ENCODE data around the gene EXOC3L4.
"Not testable (repeated sequence)": the region's sequence is repeated elsewhere in the genome, so short reads cannot be mapped to it uniquely, and the experiment has no call there.

Gene EXOC3L4

DNA sequence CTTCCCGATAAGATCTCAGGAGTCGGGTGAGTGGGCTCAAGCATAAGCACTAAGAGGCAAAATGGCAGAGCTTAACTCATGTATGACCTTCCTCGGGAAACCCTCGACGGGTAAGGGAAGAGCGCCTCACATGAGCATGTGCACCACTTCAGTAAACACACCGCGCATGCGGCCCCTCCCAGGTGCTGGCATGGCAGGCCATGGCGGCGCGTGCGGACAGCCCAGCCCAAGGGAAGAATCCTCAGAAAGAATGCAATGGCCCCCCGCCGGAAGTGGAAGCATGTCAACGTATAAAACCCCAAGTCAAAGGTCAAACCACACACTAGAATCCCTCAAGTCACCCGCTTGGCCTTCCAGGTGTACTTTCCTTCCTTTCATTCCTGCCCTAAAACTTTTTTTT, 22.1 kb downstream of the EXOC3L4 start:
- Mint-ChIP-seq H3K9me3 (no peaks in the 10 kb centered on the region), H3K27me3 (ENCODE audit: low read depth, poor library complexity) (peaks cover 4% of the 10 kb centered on the region), H3K36me3 (ENCODE audit: low read depth) (no peaks in the 10 kb centered on the region), H3K4me3 (no peak overlapping the region), H3K27ac (no peak overlapping the region), H3K4me1 (peaks cover 63% of the 10 kb centered on the region)
- no peak for DNase-seq
- TF ChIP-seq, protein P1, sequence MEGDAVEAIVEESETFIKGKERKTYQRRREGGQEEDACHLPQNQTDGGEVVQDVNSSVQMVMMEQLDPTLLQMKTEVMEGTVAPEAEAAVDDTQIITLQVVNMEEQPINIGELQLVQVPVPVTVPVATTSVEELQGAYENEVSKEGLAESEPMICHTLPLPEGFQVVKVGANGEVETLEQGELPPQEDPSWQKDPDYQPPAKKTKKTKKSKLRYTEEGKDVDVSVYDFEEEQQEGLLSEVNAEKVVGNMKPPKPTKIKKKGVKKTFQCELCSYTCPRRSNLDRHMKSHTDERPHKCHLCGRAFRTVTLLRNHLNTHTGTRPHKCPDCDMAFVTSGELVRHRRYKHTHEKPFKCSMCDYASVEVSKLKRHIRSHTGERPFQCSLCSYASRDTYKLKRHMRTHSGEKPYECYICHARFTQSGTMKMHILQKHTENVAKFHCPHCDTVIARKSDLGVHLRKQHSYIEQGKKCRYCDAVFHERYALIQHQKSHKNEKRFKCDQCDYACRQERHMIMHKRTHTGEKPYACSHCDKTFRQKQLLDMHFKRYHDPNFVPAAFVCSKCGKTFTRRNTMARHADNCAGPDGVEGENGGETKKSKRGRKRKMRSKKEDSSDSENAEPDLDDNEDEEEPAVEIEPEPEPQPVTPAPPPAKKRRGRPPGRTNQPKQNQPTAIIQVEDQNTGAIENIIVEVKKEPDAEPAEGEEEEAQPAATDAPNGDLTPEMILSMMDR (IDR thresholded peaks at IDR 0.05) = no peak

DNA sequence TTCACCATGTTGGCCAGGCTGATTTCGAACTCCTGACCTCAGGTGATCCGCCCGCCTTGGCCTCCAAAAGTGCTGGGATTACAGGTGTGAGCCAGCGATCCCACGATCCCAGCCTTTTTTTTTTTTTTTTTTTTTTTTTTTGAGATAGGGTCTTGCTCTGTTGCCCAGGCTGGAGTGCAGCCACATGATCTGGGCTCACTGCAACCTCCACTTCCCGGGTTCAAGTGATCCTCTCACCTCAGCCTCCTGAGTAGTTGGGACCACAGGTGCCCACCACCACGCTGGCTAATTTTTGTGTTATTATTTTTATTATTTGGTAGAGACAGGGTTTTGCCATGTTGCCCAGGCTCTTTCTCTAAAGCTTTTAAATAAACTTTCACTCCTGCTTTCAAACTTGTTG, 23.0 kb downstream of the EXOC3L4 start:
- not testable (repeated sequence) for H3K27ac Mint-ChIP-seq

DNA sequence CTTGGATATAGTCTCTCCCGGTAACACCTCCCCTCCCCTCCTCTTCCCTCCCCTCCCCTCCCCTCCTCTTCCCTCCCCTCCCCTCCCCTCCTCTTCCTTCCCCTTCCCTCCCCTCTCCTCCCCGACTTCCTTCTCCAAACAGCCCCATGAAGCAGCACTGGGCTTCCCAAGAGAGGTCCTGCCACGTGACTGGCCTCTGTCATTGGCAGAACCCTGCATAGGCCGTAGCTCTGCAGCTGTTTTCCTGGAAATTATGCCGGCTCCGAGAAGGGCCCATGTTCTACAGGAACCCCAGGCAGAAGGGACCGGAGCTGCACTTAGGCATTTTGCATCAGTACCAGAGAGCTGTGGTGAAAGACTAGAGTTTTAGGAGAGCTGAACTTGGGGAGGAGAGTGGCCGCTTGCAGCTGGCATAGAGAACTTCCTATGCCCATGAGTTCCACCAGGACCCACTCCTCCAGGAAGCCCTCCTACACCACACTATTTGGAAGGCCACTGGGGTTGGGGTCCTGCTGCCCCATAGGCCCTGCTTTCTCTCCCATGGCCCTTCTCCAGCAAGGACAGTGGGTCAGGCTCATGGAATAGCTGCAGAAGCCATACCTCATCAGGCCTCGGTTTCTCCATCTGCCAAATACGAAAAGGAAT, 23.6 kb downstream of the EXOC3L4 start:
- Mint-ChIP-seq H3K9me3 (no peaks in the 10 kb centered on the region), H3K36me3 (ENCODE audit: low read depth) (no peaks in the 10 kb centered on the region), H3K27ac (no peak overlapping the region), H3K4me1 (peaks cover 58% of the 10 kb centered on the region), H3K4me3 (no peak overlapping the region), H3K27me3 (ENCODE audit: low read depth, poor library complexity) (peaks cover 4% of the 10 kb centered on the region)
- DNase-seq = no peak
- TF ChIP-seq, protein P1 (IDR thresholded peaks at IDR 0.05) = no peak

More for the DNA sequence above, 23.0 kb downstream of the EXOC3L4 start:
- H3K27me3 Mint-ChIP-seq (ENCODE audit: low read depth, poor library complexity); H3K4me3 Mint-ChIP-seq; H3K9me3 Mint-ChIP-seq; H3K36me3 Mint-ChIP-seq (ENCODE audit: low read depth); DNase-seq: not testable (repeated sequence)
- peaks cover 64% of the 10 kb centered on the region for H3K4me1 Mint-ChIP-seq

DNA sequence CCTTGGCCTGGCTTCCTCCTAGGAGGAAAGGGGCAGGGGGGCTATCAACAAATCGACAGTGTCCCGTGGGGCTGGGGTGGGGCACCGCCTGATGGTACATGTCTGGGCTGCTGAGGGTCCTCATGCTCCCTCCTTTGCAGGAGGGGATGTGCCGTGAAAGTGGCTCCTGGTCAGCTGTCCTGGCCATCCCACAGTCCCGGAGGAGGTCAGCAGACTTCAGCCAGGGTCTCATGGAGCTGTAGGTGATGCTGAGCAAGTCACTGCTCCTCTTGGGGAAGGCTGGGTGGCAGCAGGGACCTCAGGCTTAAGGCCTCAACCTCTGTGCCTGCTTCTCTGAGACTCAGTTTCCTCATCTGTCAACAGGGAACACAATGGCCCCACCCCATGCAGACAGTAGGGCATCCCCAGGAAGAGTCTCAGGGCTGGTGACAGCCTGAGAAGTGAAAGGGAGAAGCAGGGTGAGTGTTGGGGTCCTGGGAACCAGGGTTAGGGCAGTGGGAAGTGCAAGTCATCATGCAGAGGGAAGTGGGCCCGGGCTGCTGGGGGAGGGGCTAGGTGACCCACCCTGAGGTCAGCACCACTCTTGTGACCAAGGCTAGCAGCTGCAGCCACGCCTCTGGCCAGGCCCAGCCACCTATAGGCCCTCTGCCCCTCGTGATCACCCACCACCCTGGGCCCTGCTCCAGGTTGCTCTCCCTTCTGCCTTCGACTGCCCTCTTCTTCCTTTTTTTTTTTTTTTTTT, 24.3 kb downstream of the EXOC3L4 start:
- H3K27ac Mint-ChIP-seq = no peak overlapping the region
- H3K4me1 Mint-ChIP-seq = peaks cover 52% of the 10 kb centered on the region
- DNase-seq = no peak
- H3K27me3 Mint-ChIP-seq (ENCODE audit: low read depth, poor library complexity) = peaks cover 4% of the 10 kb centered on the region
- H3K4me3 Mint-ChIP-seq = no peak overlapping the region
- no peaks in the 10 kb centered on the region for H3K9me3 Mint-ChIP-seq
- H3K36me3 Mint-ChIP-seq (ENCODE audit: low read depth) = no peaks in the 10 kb centered on the region
- TF ChIP-seq, protein P1 (IDR thresholded peaks at IDR 0.05) = no peak

DNA sequence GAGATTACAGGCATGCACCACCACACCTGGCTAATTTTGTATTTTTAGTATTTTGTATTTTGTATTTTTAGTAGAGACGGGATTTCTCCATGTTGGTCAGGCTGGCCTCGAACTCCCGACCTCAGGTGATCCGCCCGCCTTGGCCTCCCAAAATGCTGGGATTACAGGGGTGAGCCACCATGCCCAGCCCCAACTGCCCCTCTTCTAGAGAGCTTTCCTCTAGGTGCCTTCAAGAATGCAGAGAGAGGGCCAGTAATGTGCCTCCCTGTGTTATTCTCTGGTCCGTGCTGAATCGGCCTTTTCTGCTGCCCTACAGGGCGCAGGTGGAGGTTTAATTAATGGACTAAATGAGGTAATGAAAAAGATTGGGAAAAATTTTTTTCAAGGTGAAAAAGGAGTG, 25.0 kb downstream of the EXOC3L4 start:
- not testable (repeated sequence) for H3K36me3 Mint-ChIP-seq (ENCODE audit: low read depth); DNase-seq; H3K27ac Mint-ChIP-seq; H3K4me3 Mint-ChIP-seq; H3K27me3 Mint-ChIP-seq (ENCODE audit: low read depth, poor library complexity); H3K9me3 Mint-ChIP-seq
- peaks cover 55% of the 10 kb centered on the region for H3K4me1 Mint-ChIP-seq

DNA sequence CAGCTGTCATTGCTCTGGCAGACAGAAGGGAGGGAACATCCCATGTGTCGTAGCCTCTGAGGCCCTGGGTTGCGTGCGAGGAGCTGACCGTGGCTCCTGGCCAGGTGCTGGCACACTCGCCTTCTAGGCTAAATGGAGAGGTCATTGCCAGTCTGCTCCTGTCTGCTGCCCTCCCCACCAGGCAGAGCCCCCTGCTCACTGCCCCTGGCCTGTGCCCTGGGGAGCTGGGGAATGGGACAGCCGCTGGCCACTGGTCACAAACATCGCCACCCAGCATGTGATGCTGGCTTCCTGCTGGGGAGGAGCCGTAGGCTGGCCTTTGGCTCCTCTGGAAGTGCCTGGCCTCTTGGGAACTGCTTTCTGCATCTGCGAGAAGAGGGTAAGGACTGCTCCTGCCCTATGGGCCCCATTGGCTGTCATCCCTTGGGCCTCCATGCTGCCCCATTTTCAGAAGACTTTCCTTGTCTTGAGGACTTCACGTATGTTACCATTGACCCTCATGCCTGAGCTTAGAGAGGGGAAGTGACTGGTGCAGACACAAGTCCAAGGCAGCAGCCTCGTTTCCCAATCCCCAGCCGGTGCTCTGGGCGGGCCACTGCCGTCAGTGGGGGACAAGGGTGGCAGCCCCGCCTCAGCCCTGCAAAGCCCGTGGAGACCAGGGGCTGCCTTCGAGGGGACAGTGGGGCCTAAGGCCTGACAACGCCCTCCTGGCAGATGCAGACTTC, 26.8 kb downstream of the EXOC3L4 start:
- no peaks in the 10 kb centered on the region for H3K9me3 Mint-ChIP-seq
- TF ChIP-seq, protein P1 (IDR thresholded peaks at IDR 0.05) = no peak
- H3K4me3 Mint-ChIP-seq = no peak overlapping the region
- H3K27me3 Mint-ChIP-seq (ENCODE audit: low read depth, poor library complexity) = peaks cover 21% of the 10 kb centered on the region
- H3K4me1 Mint-ChIP-seq = peaks cover 53% of the 10 kb centered on the region
- H3K27ac Mint-ChIP-seq = no peak overlapping the region
- H3K36me3 Mint-ChIP-seq (ENCODE audit: low read depth) = no peaks in the 10 kb centered on the region
- DNase-seq = no peak
